8988T (cell line): ENCODE results near the gene RBMS3.
A peak's percentile ranks its signal among the peaks of the same experiment; 100 is the strongest.
"Not testable (repeated sequence)": the region's sequence is repeated elsewhere in the genome, so short reads cannot be mapped to it uniquely, and the experiment has no call there.

Experiments used
- DNase-seq: peaks from one replicate; pipeline ENCODE4 v3.0.0; 2011

RBMS3 gene

GRCh38 chr3:29313981-29314726 lies 33.3 kb downstream of the RBMS3 start:
- no peak for DNase-seq

GRCh38 chr3:29314727-29315088 lies 33.8 kb downstream of the RBMS3 start:
- no peak for DNase-seq

GRCh38 chr3:29317659-29318173 lies 36.8 kb downstream of the RBMS3 start:
- DNase-seq = no peak

- no peak for DNase-seq
Measured at GRCh38 chr3:29318251-29318650, 37.4 kb downstream of the RBMS3 start.

- no peak for DNase-seq
Measured at GRCh38 chr3:29319262-29319661, 38.4 kb downstream of the RBMS3 start.

GRCh38 chr3:29319798-29320197 lies 38.9 kb downstream of the RBMS3 start:
- no peak for DNase-seq

- no peak for DNase-seq
Measured at GRCh38 chr3:29322586-29322985, 41.7 kb downstream of the RBMS3 start.

GRCh38 chr3:29324180-29324651 lies 43.3 kb downstream of the RBMS3 start:
- DNase-seq = no peak

GRCh38 chr3:29326540-29326939 lies 45.7 kb downstream of the RBMS3 start:
- DNase-seq = not testable (repeated sequence)

GRCh38 chr3:29329986-29330890 lies 49.4 kb downstream of the RBMS3 start:
- DNase-seq = no peak

- DNase-seq = no peak
Measured at GRCh38 chr3:29331035-29331434, 50.2 kb downstream of the RBMS3 start.

- no peak for DNase-seq
Measured at GRCh38 chr3:29331456-29332194, 50.8 kb downstream of the RBMS3 start.

GRCh38 chr3:29332195-29332637 lies 51.3 kb downstream of the RBMS3 start:
- DNase-seq = no peak

GRCh38 chr3:29333576-29333975 lies 52.7 kb downstream of the RBMS3 start:
- no peak for DNase-seq

- no peak for DNase-seq
Measured at GRCh38 chr3:29334706-29335105, 53.8 kb downstream of the RBMS3 start.

GRCh38 chr3:29335438-29335837 lies 54.6 kb downstream of the RBMS3 start:
- DNase-seq = peak; percentile 13

GRCh38 chr3:29335943-29336342 lies 55.1 kb downstream of the RBMS3 start:
- no peak for DNase-seq

- no peak for DNase-seq
Measured at GRCh38 chr3:29337565-29337964, 56.7 kb downstream of the RBMS3 start.

GRCh38 chr3:29338377-29338776 lies 57.5 kb downstream of the RBMS3 start:
- no peak for DNase-seq

GRCh38 chr3:29339016-29339833 lies 58.4 kb downstream of the RBMS3 start:
- no peak for DNase-seq

GRCh38 chr3:29344154-29344553 lies 63.3 kb downstream of the RBMS3 start:
- no peak for DNase-seq

GRCh38 chr3:29344935-29345334 lies 64.1 kb downstream of the RBMS3 start:
- DNase-seq = no peak
